HG03103 (cell line): ENCODE measurements around the gene HIF1AN.
A peak's percentile ranks its signal among the peaks of the same experiment; 100 is the strongest.

ENCODE experiments used
- ATAC-seq: cut with Tn5 transposase; IDR thresholded peaks from one replicate; pipeline ENCODE4 v1.9.1; 2021; ENCODE audit warnings: low read depth; ENCODE audit not compliant: unreplicated experiment

Gene HIF1AN

GRCh38 chr10:100520811-100521210 is 14.9 kb upstream of the HIF1AN start:
- no peak for ATAC-seq

- ATAC-seq = no peak
These were observed 13.5 kb upstream of the HIF1AN start for GRCh38 chr10:100522107-100522801.

GRCh38 chr10:100522945-100523344 is 12.8 kb upstream of the HIF1AN start:
- no peak for ATAC-seq

GRCh38 chr10:100524206-100524605 is 11.5 kb upstream of the HIF1AN start:
- no peak for ATAC-seq

GRCh38 chr10:100524638-100525037 is 11.1 kb upstream of the HIF1AN start:
- ATAC-seq = no peak

GRCh38 chr10:100528123-100528886 is 7.4 kb upstream of the HIF1AN start:
- no peak for ATAC-seq

- ATAC-seq = no peak
These were observed 6.7 kb upstream of the HIF1AN start for GRCh38 chr10:100528921-100529474.

- no peak for ATAC-seq
These were observed 6.1 kb upstream of the HIF1AN start, which contains the start of gene NDUFB8 for GRCh38 chr10:100529475-100530298. Gene NDUFB8, minus strand, starts transcription at chr10:100529871. Its CDS starts 20 bp downstream, at chr10:100529851.

GRCh38 chr10:100531761-100532160 is 4.0 kb upstream of the HIF1AN start:
- no peak for ATAC-seq

GRCh38 chr10:100534726-100535125 is 1.0 kb upstream of the HIF1AN start:
- no peak for ATAC-seq

- no peak for ATAC-seq
These were observed 417 bp upstream of the HIF1AN start for GRCh38 chr10:100535338-100535714.

- ATAC-seq = no peak
These were observed 1.7 kb downstream of the HIF1AN start for GRCh38 chr10:100537475-100537874.

GRCh38 chr10:100544950-100545349 is 9.2 kb downstream of the HIF1AN start:
- ATAC-seq = no peak

- ATAC-seq = no peak
These were observed 15.5 kb downstream of the HIF1AN start for GRCh38 chr10:100551196-100551595.

- no peak for ATAC-seq
These were observed 16.0 kb downstream of the HIF1AN start for GRCh38 chr10:100551738-100552137.

- ATAC-seq = no peak
These were observed 18.2 kb downstream of the HIF1AN start for GRCh38 chr10:100553929-100554328.

GRCh38 chr10:100554902-100555301 is 19.2 kb downstream of the HIF1AN start:
- no peak for ATAC-seq

- no peak for ATAC-seq
These were observed 24.5 kb downstream of the HIF1AN start for GRCh38 chr10:100560248-100560647.

GRCh38 chr10:100561005-100561404 is 25.3 kb downstream of the HIF1AN start:
- no peak for ATAC-seq

GRCh38 chr10:100562008-100562672 is 26.4 kb downstream of the HIF1AN start:
- peak; percentile 81 for ATAC-seq
